VCaP (cell line): ENCODE measurements around the gene SPATA25.

Source experiments
- H3K27ac ChIP-seq: fragments of 450-650 bp; 2 replicates; pipeline ENCODE4 v1.5.1; 2017
- TF ChIP-seq, protein P1 (sequence below): fragments of 450-650 bp; conservative IDR thresholded peaks from 2 replicates; pipeline ENCODE4 v1.5.1; 2017; ENCODE audit warnings: mild to moderate bottlenecking, moderate library complexity

The SPATA25 gene

DNA sequence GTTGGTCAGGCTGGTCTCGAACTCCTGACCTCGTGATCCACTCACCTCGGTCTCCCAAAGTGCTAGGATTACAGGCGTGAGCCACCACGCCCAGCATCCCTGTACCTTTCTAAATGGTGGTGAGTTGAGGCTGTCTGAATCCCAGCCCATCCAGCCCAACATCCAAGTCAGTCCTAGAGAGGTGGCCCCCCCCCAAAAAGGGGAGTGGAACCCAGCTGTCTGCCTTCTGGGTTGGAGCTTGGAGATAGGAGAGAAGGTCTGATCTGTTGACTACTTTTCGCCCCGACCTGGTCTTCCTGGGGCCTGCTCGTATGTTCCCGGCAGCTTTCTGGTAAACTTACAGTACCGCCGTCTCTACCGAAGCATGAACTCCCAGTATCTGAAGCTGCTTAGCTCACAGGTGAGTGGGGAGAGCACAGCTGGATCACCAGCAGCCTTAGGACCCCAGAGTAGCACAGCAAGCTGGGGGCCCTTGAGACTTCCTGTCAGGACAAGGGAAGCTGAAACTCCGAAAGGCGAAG, 9.3 kb upstream of the SPATA25 start:
- TF ChIP-seq, protein P1, sequence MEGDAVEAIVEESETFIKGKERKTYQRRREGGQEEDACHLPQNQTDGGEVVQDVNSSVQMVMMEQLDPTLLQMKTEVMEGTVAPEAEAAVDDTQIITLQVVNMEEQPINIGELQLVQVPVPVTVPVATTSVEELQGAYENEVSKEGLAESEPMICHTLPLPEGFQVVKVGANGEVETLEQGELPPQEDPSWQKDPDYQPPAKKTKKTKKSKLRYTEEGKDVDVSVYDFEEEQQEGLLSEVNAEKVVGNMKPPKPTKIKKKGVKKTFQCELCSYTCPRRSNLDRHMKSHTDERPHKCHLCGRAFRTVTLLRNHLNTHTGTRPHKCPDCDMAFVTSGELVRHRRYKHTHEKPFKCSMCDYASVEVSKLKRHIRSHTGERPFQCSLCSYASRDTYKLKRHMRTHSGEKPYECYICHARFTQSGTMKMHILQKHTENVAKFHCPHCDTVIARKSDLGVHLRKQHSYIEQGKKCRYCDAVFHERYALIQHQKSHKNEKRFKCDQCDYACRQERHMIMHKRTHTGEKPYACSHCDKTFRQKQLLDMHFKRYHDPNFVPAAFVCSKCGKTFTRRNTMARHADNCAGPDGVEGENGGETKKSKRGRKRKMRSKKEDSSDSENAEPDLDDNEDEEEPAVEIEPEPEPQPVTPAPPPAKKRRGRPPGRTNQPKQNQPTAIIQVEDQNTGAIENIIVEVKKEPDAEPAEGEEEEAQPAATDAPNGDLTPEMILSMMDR: no peak
- no peak overlapping the region for H3K27ac ChIP-seq

DNA sequence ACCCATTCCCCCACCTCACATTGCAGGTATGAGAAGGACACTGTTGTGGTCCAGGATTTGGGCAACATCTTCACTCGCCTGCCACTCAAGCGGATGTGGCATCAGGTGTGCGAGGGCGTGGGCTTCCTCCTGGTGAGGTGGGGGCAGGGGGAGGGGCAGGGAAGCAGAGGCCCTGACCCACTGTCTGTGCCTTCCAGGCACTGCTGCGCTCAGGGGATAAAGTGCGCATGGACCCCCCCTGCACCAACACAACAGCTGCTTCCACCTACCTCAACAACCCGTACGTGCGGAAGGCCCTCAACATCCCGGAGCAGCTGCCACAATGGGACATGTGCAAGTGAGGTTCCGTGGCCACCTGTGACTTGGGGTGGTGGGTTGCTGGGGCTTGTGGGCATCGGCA, 7.4 kb upstream of the SPATA25 start:
- TF ChIP-seq, protein P1: no peak
- H3K27ac ChIP-seq: no peak overlapping the region

DNA sequence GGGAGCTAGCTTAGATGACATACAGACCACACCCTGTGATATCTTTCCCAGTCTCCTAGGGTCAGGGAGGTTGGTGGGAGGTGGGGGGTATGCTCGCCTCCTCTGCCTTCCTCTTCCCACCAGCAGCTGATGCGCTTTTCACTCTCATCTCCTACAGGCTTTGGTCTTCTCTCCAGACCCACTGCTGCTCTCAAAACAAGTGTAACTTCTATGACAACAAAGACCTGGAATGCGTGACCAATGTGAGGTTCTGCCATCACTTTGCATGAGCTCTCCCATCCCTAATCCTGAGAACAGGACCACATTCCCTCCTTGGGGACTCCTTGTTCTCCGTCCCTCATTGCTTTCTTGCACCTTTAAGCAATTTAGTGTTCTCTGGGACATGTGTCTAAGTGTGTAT, 6.4 kb upstream of the SPATA25 start:
- no peak overlapping the region for H3K27ac ChIP-seq

DNA sequence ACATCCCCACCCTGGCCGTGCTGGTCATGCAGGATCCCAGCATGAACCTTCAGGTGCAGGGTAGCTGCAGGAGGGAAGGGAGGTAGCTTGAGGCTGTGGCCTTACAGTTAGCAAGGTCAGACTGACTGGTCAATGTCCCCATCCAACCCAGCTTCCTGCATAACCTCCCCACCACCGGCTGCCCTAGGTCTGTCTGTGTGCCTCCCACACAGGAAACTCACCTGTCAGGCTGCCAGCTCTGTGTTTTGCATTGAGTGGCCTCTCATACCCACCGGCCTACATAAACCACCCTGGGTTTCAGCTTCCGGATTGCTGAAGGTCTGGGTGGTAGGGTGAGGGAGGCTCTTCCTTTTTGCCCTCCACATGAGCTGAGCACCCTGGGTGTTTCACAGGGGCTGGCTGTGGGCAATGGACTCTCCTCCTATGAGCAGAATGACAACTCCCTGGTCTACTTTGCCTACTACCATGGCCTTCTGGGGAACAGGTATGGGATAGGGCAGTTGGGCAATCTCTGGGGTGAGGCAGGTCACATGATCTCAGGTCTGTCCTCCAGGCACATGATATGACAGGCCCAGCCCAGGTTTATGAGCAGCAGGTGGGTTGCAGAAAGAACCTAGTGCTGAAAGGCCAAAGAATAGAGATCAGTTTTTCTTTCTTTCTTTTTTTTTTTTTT, 5.5 kb upstream of the SPATA25 start:
- H3K27ac ChIP-seq: no peak overlapping the region
- TF ChIP-seq, protein P1: no peak

More for the DNA sequence above, 6.4 kb upstream of the SPATA25 start:
- TF ChIP-seq, protein P1: no peak

DNA sequence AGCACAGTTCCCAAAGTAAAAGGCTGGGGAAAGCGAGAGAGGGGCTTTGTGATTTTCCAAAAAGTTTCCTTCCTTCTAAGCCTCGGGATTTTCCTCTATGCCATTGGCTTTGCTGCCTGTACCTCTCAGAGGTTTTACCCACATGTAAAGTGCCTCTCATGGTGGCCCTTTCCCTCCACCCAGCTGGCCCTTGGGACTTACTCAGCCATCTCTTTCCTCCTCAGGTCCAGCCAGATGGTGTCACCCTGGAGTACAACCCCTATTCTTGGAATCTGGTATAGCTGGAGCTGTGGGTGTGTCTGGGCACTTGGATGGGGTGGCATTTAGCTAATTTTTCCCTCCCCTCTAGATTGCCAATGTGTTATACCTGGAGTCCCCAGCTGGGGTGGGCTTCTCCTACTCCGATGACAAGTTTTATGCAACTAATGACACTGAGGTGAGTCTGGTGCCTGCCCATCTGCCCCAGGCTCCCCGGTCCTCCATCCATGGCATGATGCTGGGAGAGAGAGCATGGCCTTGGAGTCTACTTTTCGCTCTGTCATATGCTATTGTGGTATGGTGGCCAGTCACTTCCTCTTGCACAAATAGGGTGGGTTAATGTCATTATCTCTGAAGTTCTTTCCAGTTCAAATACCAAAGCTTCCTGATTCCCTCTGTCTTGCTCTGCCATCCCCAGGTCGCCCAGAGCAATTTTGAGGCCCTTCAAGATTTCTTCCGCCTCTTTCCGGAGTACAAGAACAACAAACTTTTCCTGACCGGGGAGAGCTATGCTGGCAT, 4.8 kb upstream of the SPATA25 start:
- H3K27ac ChIP-seq: peak overlapping the region; percentile 81; the same call in 1 of the 2 replicates
- TF ChIP-seq, protein P1: peak; percentile 18; the same call in 1 of the 2 replicates

DNA sequence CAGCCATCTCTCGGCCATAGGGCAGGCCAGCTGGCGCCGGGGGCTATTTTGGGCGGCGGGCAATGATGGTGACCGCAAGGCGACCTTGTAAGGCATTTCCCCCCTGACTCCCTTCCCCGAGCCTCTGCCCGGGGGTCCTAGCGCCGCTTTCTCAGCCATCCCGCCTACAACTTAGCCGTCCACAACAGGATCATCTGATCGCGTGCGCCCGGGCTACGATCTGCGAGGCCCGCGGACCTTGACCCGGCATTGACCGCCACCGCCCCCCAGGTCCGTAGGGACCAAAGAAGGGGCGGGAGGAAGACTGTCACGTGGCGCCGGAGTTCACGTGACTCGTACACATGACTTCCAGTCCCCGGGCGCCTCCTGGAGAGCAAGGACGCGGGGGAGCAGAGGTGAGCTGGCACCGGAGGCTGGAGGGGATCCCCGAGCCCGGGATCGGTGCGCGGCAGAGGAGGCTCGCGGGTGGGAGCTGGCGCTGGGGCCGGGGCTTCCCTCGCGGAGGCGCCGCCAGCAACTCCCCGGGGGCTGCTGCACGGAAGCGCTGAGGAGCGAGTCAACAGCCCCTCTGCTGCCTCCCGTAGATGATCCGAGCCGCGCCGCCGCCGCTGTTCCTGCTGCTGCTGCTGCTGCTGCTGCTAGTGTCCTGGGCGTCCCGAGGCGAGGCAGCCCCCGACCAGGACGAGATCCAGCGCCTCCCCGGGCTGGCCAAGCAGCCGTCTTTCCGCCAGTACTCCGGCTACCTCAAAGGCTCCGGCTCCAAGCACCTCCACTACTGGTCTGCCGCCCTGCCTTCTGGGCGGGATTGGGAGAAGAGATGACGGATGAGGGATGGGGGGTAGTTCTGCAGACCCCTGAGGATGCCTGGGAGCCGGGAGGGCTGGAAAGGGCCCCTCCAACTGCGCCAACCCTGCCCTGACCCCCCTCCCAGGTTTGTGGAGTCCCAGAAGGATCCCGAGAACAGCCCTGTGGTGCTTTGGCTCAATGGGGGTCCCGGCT, 3.9 kb upstream of the SPATA25 start, which contains the start of the genes CTSA and NEURL2:
CTSA (plus strand) TSS at position 351 of the 999 bp plus-strand sequence; CDS start at position 585, 234 bp downstream.
NEURL2 (minus strand) TSS at position 224 of the 999 bp plus-strand sequence; CDS start at position 7, 217 bp downstream.
- TF ChIP-seq, protein P1: no peak
- peak within 1 kb of the TSS; percentile 81 for H3K27ac ChIP-seq
